Medulla oblongata (tissue), 1 donor: ENCODE measurements around the gene EDA.

Experiments used
- DNase-seq: peaks from one replicate; pipeline ENCODE4 v3.0.0-alpha.2; 2015; ENCODE audit errors: extremely low spot score

The EDA gene

DNA sequence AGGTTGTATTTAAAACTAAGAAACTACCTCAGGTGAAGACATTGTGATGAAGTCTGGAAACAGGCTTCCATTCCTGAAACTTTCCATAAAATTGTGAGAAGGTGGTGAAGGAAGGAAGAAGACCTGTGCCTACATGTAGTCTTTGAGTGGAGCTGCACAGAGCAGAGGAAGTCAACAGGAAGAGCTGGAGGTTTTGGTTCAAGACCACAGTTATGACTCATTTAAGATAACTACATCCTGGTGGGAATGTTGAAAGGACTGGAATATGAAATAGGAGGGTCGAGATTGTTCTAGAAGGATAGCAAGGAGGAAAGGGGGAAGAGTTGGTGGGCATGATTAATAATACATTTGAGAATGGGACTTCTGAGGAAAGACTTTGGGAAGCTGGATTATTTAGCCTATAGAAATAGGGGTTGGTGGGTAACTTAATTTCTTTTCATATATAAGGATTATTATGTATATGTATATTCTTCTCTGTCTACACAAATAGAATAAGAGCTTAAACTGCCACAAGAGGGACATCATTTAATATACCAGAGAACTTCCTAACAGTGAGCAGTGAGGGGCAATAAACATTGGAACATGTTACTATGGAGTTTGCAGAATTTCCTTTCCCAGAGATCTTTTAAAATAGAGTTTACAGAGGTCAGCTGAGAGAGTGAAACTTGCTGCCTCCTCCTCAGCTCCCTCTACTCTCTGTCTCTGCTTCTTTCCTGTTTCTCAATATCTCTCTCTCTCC, 410.4 kb downstream of the EDA start:
- DNase-seq: no peak

- no peak for DNase-seq
Observed at GRCh38 chrX:70026851-70027200, 410.9 kb downstream of the EDA start.

DNA sequence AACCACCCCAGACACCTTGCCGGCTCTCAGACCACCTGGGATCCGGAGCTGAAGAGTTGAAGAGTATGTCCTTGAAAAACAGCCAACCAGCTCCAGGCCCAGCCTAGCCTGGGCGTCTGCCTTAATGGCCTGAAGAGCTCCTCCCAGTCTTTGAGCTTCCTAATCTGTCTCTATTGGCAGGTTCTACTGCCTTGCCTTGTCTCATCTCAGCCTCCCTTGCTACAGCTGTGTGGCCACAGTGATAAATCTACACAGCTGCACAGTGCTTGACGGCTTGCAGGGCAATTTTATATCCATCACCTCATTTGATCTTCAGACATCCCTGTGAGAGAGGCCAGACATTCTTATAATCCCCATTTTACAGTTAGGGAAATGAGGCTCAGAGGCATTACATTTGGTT, 413.9 kb downstream of the EDA start:
- DNase-seq: no peak

DNA sequence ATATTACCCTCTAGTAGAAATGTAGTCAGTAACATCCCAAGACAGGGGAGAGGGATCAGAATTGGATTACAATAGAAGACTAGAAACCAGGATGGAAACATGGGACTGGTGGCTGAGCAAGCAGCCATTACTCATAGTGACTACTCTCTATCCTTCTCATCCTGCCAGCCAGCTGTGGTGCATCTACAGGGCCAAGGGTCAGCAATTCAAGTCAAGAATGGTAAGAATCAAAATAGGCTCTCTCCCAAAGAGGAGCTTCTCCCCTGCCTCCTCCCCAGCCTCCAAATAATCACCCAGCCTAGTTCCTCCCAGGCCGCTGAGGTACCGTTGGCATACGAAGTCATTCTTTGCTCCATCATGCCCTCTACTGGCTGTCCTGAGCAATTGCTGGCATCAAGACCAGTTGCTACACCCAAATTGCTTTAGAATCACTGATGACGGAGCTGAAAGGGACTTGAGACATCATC, 414.4 kb downstream of the EDA start:
- DNase-seq: peak; percentile 57

- DNase-seq: no peak
Observed at GRCh38 chrX:70032792-70033191, 416.9 kb downstream of the EDA start.

GRCh38 chrX:70033348-70034051, 417.6 kb downstream of the EDA start:
- DNase-seq: peak; percentile 11

- DNase-seq: no peak
Observed at GRCh38 chrX:70034646-70035045, 418.7 kb downstream of the EDA start.

DNA sequence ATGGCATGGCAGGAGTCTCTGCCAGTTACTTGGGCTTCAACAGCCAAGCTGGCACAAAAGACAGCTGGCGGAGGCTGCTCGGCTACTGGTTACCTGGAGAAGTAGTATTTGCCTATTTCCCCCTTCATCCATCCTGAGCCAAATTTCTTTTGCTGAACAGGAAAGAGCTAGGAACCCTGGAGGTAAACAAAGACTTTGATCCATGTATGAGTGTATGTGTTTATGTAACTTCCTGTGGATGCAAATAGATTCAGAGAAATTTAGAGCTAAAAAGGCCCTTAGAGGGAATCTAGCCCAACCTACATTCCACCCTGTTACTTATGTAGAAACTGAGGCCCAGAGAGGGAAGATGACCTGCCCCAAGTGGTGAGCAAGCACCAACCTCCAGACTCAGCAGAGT, 422.6 kb downstream of the EDA start:
- no peak for DNase-seq

DNA sequence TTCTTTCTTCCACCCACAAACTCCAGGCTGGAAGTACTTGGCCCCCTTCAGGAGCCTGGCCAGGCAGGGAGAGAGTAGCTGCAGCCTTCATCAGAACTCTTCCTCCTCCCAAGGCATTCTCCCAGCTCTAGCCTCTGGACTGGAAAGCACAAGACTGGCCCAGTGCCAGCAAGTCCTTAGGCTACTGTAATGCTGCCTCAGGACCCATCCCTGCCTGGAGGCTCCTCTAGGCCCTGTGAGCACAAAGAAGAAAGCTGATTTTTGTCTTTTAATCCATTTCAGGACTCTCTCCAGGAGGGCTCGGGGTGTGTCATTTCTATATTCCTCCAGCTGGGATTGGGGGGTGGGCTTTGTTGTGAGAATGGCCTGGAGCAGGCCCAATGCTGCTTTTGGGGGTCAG, 423.0 kb downstream of the EDA start:
- no peak for DNase-seq

DNA sequence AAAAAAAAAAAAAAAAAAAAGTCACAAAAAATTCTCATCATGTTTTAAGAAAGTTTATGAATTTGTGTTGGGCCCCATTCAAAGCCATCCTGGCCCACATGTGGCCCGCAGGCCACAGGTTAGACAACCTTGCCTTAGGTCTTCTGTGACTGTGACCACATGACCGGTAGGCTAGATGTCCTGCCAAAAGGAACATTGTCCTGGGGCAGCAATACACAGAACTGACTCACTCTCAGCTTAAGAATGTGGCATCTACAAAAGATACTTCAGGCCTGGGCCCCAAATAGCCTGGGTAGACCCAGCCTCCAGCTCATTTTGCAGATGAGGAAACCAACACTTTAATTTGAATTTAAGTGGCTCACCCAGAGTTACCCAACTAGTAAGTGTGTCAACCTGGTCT, 423.8 kb downstream of the EDA start:
- DNase-seq: no peak

- DNase-seq: no peak
Observed at GRCh38 chrX:70041993-70042392, 426.1 kb downstream of the EDA start.

GRCh38 chrX:70042399-70043371, 426.8 kb downstream of the EDA start:
- no peak for DNase-seq

DNA sequence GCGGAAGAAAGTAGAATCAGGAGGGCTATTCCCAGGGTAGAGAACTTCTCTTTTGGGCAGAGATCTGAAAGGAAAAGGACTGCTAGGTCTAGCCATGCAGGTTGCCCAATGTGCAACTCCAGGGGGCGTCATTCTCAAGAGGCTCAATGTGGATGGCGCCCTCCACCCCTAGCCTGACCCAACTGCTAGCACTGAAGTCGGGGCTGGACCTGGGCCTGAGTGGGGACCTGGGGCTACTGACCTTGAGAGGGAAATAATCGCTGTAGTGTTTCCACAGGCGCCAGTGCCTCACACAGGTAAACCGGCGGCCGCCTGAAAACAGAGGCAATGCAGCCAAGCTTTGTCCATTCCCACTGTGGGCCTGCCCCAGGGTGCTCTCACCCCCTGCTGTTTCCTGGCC, 427.8 kb downstream of the EDA start:
- no peak for DNase-seq

- no peak for DNase-seq
Observed at GRCh38 chrX:70044541-70045245, 428.8 kb downstream of the EDA start.

- no peak for DNase-seq
Observed at GRCh38 chrX:70046978-70047377, 431.1 kb downstream of the EDA start.

DNA sequence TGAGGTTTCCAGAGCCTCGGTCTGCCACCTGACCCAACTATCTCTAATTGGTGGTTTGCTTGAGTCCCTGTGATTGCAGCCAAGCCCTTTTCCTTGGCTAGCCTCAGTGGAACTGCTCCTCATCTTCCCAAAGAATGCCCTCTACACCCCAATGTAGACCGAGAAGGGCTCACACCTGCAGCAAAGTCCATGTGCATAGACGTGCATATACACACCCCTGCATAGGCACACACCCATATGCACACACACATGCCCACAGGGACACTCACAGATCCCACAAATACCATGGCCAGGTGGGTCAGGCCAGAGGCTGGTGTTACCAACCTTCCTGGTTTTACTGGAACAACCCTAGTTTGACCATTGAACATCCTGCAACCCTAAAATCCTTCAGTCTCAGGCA, 433.5 kb downstream of the EDA start:
- DNase-seq: no peak

DNA sequence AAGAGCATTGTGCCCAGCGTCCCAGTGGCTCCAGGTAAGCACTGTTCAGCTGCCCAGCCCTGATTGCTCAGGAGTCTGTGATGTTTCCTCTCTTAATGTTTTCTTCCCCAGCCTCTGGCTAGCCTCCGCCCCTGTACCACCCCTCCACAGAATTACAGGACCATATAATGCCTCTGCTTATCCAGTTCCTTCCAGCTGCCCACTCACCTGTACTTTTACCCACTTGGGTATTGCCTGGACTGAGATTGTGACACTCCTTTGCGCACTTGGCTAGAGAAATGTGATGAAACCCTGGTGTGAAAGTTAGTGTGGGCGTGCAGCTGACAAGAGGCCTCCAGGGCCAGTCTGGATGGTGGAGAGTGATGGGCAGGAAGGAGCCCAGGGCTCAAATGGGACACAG, 434.0 kb downstream of the EDA start, which contains the start of gene AWAT2:
TSS of gene AWAT2 (minus strand) at position 14 of the 400 bp plus-strand sequence. CDS start at position 8, 6 bp downstream.
- DNase-seq: no peak

- DNase-seq: no peak
Observed at GRCh38 chrX:70052895-70053615, 437.1 kb downstream of the EDA start.

DNA sequence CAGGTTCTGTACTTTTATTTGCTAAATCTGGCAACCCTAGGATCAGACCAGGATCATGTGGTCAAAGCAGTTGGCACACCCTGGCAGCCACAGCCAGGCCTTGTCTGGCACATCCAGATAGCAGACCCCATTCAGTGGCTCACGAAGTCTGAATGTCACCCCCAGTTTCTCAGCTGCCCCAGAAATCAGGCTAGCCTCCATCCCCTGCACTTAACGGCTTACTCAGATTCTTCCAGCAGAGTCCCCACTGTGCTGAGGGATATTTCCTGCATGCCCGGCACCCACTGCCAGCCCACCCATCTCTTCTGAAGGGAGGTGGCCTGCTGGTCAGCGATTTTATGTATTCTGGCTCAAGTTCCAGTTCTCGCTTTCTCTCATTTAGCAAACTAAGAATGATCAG, 438.5 kb downstream of the EDA start:
- DNase-seq: no peak

GRCh38 chrX:70062076-70062475, 446.2 kb downstream of the EDA start, which contains the start of gene OTUD6A:
TSS of gene OTUD6A (plus strand) at chrX:70062457. CDS start at chrX:70062525, 68 bp downstream.
- DNase-seq: no peak
